ENCODE data around the gene TXNRD2.

The TXNRD2 gene

GRCh38 chr22:19831016-19831415 lies 110.6 kb downstream of the TXNRD2 start:
- H3K4me3 ChIP-seq (ENCODE audit: low read depth, low read length) = no peak overlapping the region
- no peak for TF ChIP-seq CTCF (IDR thresholded peaks at IDR 0.05; ENCODE audit: low read depth, low read length)

GRCh38 chr22:19828035-19828401 lies 113.6 kb downstream of the TXNRD2 start:
- no peak for TF ChIP-seq CTCF (IDR thresholded peaks at IDR 0.05; ENCODE audit: low read depth, low read length)

GRCh38 chr22:19827341-19828034 lies 114.1 kb downstream of the TXNRD2 start:
- no peak for TF ChIP-seq CTCF (IDR thresholded peaks at IDR 0.05; ENCODE audit: low read depth, low read length)
- no peak overlapping the region for H3K4me3 ChIP-seq (ENCODE audit: low read depth, low read length)

More at GRCh38 chr22:19828035-19828401, 113.6 kb downstream of the TXNRD2 start:
- H3K4me3 ChIP-seq (ENCODE audit: low read depth, low read length) = no peak overlapping the region

- no peak for TF ChIP-seq CTCF (IDR thresholded peaks at IDR 0.05; ENCODE audit: low read depth, low read length)
- no peak overlapping the region for H3K4me3 ChIP-seq (ENCODE audit: low read depth, low read length)
Observed at GRCh38 chr22:19826619-19826950, 115.0 kb downstream of the TXNRD2 start.

DNA sequence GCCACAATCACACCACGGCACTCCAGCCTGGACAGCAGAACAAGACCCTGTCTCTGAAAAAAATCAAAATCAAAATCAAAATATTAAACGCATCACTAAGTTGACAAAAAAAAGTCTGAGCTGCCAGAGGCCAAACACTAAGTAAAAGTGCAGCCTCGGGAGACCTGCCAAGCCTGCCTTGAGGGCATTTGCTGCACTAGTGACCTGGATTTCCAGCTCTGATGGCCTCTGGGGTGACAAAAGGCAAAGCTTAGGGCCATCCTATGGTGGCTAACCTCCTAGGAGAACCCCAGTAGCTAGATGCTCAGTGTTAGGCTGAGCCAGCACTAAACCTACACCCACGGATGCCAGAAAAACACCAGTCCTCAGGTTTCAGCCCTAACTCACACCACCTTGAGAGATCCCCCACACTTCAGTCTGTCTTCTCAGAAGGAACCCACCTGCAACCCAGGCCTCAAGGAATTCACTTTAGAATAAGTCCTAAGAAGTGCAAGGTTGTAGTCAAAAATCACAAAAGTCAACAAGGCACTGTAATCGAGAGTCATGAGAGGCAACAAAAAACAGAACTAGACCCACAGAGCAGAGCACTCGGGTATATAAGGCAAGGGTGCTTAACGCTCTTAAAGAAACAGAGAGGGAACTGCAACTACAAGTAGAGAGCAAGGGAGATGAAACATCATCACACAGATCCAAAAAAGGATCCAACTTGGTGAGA lies 115.6 kb downstream of the TXNRD2 start:
- no peak overlapping the region for H3K4me3 ChIP-seq (ENCODE audit: low read depth, low read length)
- no peak for TF ChIP-seq CTCF (IDR thresholded peaks at IDR 0.05; ENCODE audit: low read depth, low read length)

Data from WI38 (cell line).